Measurements from ENCODE around the gene ACSS2.

- TF ChIP-seq CTCF (IDR thresholded peaks at IDR 0.05; ENCODE audit: low read length) (no peak), EZH2 (IDR thresholded peaks at IDR 0.05; ENCODE audit: borderline replicate concordance, low read length) (no peak)
These were observed 27.8 kb upstream of the ACSS2 start for GRCh38 chr20:34848597-34848996.
